ENCODE results near the gene SMAD2.

SMAD2 gene

GRCh38 chr18:47893939-47894699 lies 36.3 kb downstream of the SMAD2 start:
- DNase-seq: no peak

- no peak for DNase-seq
Observed at GRCh38 chr18:47893047-47893446, 37.4 kb downstream of the SMAD2 start.

GRCh38 chr18:47888156-47888555 lies 42.3 kb downstream of the SMAD2 start:
- no peak for DNase-seq

- DNase-seq: no peak
Observed at GRCh38 chr18:47887227-47887626, 43.2 kb downstream of the SMAD2 start.

GRCh38 chr18:47883771-47884413 lies 46.6 kb downstream of the SMAD2 start:
- no peak for DNase-seq

- DNase-seq: no peak
Observed at GRCh38 chr18:47882641-47883040, 47.8 kb downstream of the SMAD2 start.

- no peak for DNase-seq
Observed at GRCh38 chr18:47881752-47882455, 48.6 kb downstream of the SMAD2 start.

GRCh38 chr18:47881042-47881441 lies 49.4 kb downstream of the SMAD2 start:
- no peak for DNase-seq

- no peak for DNase-seq
Observed at GRCh38 chr18:47877892-47878291, 52.6 kb downstream of the SMAD2 start.

GRCh38 chr18:47876813-47877212 lies 53.6 kb downstream of the SMAD2 start:
- DNase-seq: no peak

- DNase-seq: no peak
Observed at GRCh38 chr18:47873625-47874024, 56.8 kb downstream of the SMAD2 start.

GRCh38 chr18:47872426-47872825 lies 58.0 kb downstream of the SMAD2 start:
- DNase-seq: no peak

GRCh38 chr18:47871288-47871687 lies 59.2 kb downstream of the SMAD2 start:
- DNase-seq: no peak

- DNase-seq: no peak
Observed at GRCh38 chr18:47870605-47871004, 59.9 kb downstream of the SMAD2 start.

- no peak for DNase-seq
Observed at GRCh38 chr18:47868744-47869143, 61.7 kb downstream of the SMAD2 start.

GRCh38 chr18:47865183-47865582 lies 65.3 kb downstream of the SMAD2 start:
- no peak for DNase-seq

GRCh38 chr18:47863041-47863440 lies 67.4 kb downstream of the SMAD2 start:
- no peak for DNase-seq

GRCh38 chr18:47858607-47859006 lies 71.9 kb downstream of the SMAD2 start:
- no peak for DNase-seq

- DNase-seq: no peak
Observed at GRCh38 chr18:47847635-47848034, 82.8 kb downstream of the SMAD2 start.

GRCh38 chr18:47846431-47846830 lies 84.0 kb downstream of the SMAD2 start:
- no peak for DNase-seq

- DNase-seq: no peak
Observed at GRCh38 chr18:47844828-47845498, 85.5 kb downstream of the SMAD2 start.

GRCh38 chr18:47842836-47843235 lies 87.6 kb downstream of the SMAD2 start:
- no peak for DNase-seq

GRCh38 chr18:47838396-47838795 lies 92.1 kb downstream of the SMAD2 start:
- no peak for DNase-seq
